Ishikawa (cell line): ENCODE data around the gene MYO9A.

Source experiments
- CEBPB ChIP-seq: IDR thresholded peaks from 2 replicates; pipeline ENCODE4 v1.6.1; 2012
- CREB1 ChIP-seq: IDR thresholded peaks from 2 replicates; pipeline ENCODE4 v1.6.1; 2012; ENCODE audit warnings: low read depth
- EGR1 ChIP-seq: IDR thresholded peaks from 2 replicates; pipeline ENCODE4 v1.6.1; 2012
- EP300 ChIP-seq: IDR thresholded peaks from 2 replicates; pipeline ENCODE4 v1.6.1; 2012; ENCODE audit warnings: borderline replicate concordance
- FOXM1 ChIP-seq: IDR thresholded peaks from 2 replicates; pipeline ENCODE4 v1.6.1; 2012; ENCODE audit warnings: low read depth, borderline replicate concordance
- MAX ChIP-seq: IDR thresholded peaks from 2 replicates; pipeline ENCODE4 v1.6.1; 2012
- NFIC ChIP-seq: IDR thresholded peaks from 2 replicates; pipeline ENCODE4 v1.6.1; 2012
- RAD21 ChIP-seq: IDR thresholded peaks from 2 replicates; pipeline ENCODE4 v1.6.1; 2012; ENCODE audit warnings: low read depth
- REST ChIP-seq: IDR thresholded peaks from 2 replicates; pipeline ENCODE4 v1.6.1; 2012; ENCODE audit warnings: low read depth, mild to moderate bottlenecking
- TAF1 ChIP-seq: IDR thresholded peaks from 2 replicates; pipeline ENCODE4 v1.6.1; 2012; ENCODE audit warnings: low read depth, mild to moderate bottlenecking
- TCF12 ChIP-seq: IDR thresholded peaks from 2 replicates; pipeline ENCODE4 v1.6.1; 2012; ENCODE audit warnings: low read depth
- TEAD4 ChIP-seq: IDR thresholded peaks from 2 replicates; pipeline ENCODE4 v1.6.1; 2012
- USF1 ChIP-seq: IDR thresholded peaks from 2 replicates; pipeline ENCODE4 v1.6.1; 2012
- YY1 ChIP-seq: IDR thresholded peaks from 2 replicates; pipeline ENCODE4 v1.6.1; 2012; ENCODE audit warnings: low read depth
- ZBTB7A ChIP-seq: IDR thresholded peaks from 2 replicates; pipeline ENCODE4 v1.6.1; 2012; ENCODE audit warnings: low read depth

Gene MYO9A

GRCh38 chr15:71914092-71914491, 203.9 kb downstream of the MYO9A start:
- no peak for TF ChIP-seq FOXM1
- TF ChIP-seq CEBPB, result no peak
- no peak for TF ChIP-seq NFIC
- no peak for TF ChIP-seq RAD21
- no peak for TF ChIP-seq USF1
- TF ChIP-seq TEAD4, result no peak
- TF ChIP-seq EGR1, result no peak
- no peak for TF ChIP-seq REST
- no peak for TF ChIP-seq CREB1
- TF ChIP-seq ZBTB7A, result no peak

- TF ChIP-seq TEAD4 (no peak), EGR1 (no peak), TCF12 (no peak), USF1 (no peak), REST (no peak), ZBTB7A (no peak), CEBPB (no peak), MAX (no peak), FOXM1 (no peak), RAD21 (no peak), EP300 (no peak), TAF1 (no peak), CREB1 (no peak), NFIC (no peak), YY1 (no peak)
Observed at GRCh38 chr15:71899674-71900073, 218.3 kb downstream of the MYO9A start.

- TF ChIP-seq MAX (no peak), TEAD4 (no peak), NFIC (no peak), USF1 (no peak)
Observed at GRCh38 chr15:71893691-71894090, 224.3 kb downstream of the MYO9A start.

- no peak for TF ChIP-seq EP300
- TF ChIP-seq RAD21, result no peak
- TF ChIP-seq CEBPB, result no peak
- no peak for TF ChIP-seq CREB1
- no peak for TF ChIP-seq FOXM1
Observed at GRCh38 chr15:71892335-71892734, 225.6 kb downstream of the MYO9A start.

GRCh38 chr15:71891026-71891425, 226.9 kb downstream of the MYO9A start:
- no peak for TF ChIP-seq ZBTB7A

GRCh38 chr15:71889947-71890346, 228.0 kb downstream of the MYO9A start:
- TF ChIP-seq EGR1, result no peak
- TF ChIP-seq REST, result no peak
- no peak for TF ChIP-seq YY1
- TF ChIP-seq FOXM1, result no peak
- no peak for TF ChIP-seq ZBTB7A
- TF ChIP-seq CREB1, result no peak
- TF ChIP-seq TAF1, result no peak
- TF ChIP-seq CEBPB, result no peak
- TF ChIP-seq MAX, result no peak
